CD8-positive, alpha-beta memory T cell (primary cell): ENCODE data around the gene ADGRG1. TPM values are rescaled to one million over a fixed set of nuclear protein-coding genes. Genes with fewer than 3 reads are reported as not detected.
A peak's percentile ranks its signal among the peaks of the same experiment; 100 is the strongest.

Experiments used
- CTCF ChIA-PET: fragments of 350-600 bp; sonication (Branson Sonifier 250); formaldehyde crosslinking; loops from one replicate; lab custom pipeline; 2021; ENCODE audit warnings: antibody characterized with exemption; lab: Charles Lee
- POLR2A ChIA-PET: fragments of 350-600 bp; sonication (Branson Sonifier 250); formaldehyde crosslinking; loops from one replicate; lab custom pipeline; 2021; ENCODE audit warnings: antibody characterized with exemption; lab: Charles Lee
- DNase-seq, 5 donors: peaks; one replicate each; pipeline versions ENCODE4 v3.0.0 to v3.0.0-alpha.2; 2020 to 2022; ENCODE audit warnings: mixed read lengths in 1 of 5
- H3K27ac ChIP-seq: one replicate; pipeline ENCODE4 v1.7.0; 2013; ENCODE audit warnings: low read depth, mild to moderate bottlenecking, low read length, moderate library complexity
- H3K27me3 ChIP-seq: 2 replicates; pipeline ENCODE4 v1.7.0; 2013; ENCODE audit warnings: low read length, mild to moderate bottlenecking; ENCODE audit not compliant: insufficient read depth, poor library complexity, severe bottlenecking
- H3K36me3 ChIP-seq: 2 replicates; pipeline ENCODE4 v1.7.0; 2013; ENCODE audit warnings: mild to moderate bottlenecking, low read length, moderate library complexity; ENCODE audit not compliant: insufficient read depth
- H3K4me1 ChIP-seq: 2 replicates; pipeline ENCODE4 v1.7.0; 2013; ENCODE audit warnings: mild to moderate bottlenecking, low read length, moderate library complexity; ENCODE audit not compliant: insufficient read depth
- H3K4me3 ChIP-seq: 2 replicates; pipeline ENCODE4 v1.7.0; 2013; ENCODE audit warnings: mild to moderate bottlenecking, low read length
- H3K9me3 ChIP-seq: 2 replicates; pipeline ENCODE4 v1.7.0; 2013; ENCODE audit warnings: mild to moderate bottlenecking, low read length
- H3K27ac Mint-ChIP-seq, 8 donors: one replicate each; pipeline ENCODE4 v1.8.0; 2020 to 2021; ENCODE audit warnings: mixed read lengths in 8 of 8, mild to moderate bottlenecking in 6 of 8, inconsistent platforms in 3 of 8, moderate library complexity in 3 of 8
- H3K27me3 Mint-ChIP-seq, 2 donors: one replicate each; pipeline ENCODE4 v1.8.0; 2020 to 2021; ENCODE audit warnings: mixed read lengths in 2 of 2, mild to moderate bottlenecking in 1 of 2, moderate library complexity in 1 of 2
- H3K36me3 Mint-ChIP-seq, 3 donors: one replicate each; pipeline ENCODE4 v1.8.0; 2020 to 2021; ENCODE audit warnings: mixed read lengths in 3 of 3, inconsistent platforms in 1 of 3, mild to moderate bottlenecking in 1 of 3
- H3K4me1 Mint-ChIP-seq, 3 donors: one replicate each; pipeline ENCODE4 v1.8.0; 2020 to 2021; ENCODE audit warnings: mixed read lengths in 3 of 3, inconsistent platforms in 1 of 3, mild to moderate bottlenecking in 1 of 3
- H3K4me3 Mint-ChIP-seq, 7 donors: one replicate each; pipeline ENCODE4 v1.8.0; 2020 to 2021; ENCODE audit warnings: mixed read lengths in 7 of 7, mild to moderate bottlenecking in 6 of 7, moderate library complexity in 4 of 7, inconsistent platforms in 2 of 7
- H3K9me3 Mint-ChIP-seq, 5 donors: one replicate each; pipeline ENCODE4 v1.8.0; 2020 to 2022; ENCODE audit warnings: mixed read lengths in 5 of 5, mild to moderate bottlenecking in 3 of 5, moderate library complexity in 2 of 5, inconsistent platforms in 1 of 5
- polyA plus RNA-seq: library from polyadenylated mRNA; unstranded; fragments of 300-500 nt; fragmentation: Illumina TruSeq; gene quantifications from one replicate; pipeline ENCODE4 v1.2.3, GENCODE V29; 2021
- total RNA-seq, 2 experiments: library from RNA; stranded (reverse); gene quantifications; one replicate each; pipeline ENCODE4 v1.2.3, GENCODE V29; 2021

ADGRG1 gene
- total and polyA plus RNA-seq, 3 experiments from 2014 or later = 25.8 to 51.9 (median 29.8) TPM

DNA sequence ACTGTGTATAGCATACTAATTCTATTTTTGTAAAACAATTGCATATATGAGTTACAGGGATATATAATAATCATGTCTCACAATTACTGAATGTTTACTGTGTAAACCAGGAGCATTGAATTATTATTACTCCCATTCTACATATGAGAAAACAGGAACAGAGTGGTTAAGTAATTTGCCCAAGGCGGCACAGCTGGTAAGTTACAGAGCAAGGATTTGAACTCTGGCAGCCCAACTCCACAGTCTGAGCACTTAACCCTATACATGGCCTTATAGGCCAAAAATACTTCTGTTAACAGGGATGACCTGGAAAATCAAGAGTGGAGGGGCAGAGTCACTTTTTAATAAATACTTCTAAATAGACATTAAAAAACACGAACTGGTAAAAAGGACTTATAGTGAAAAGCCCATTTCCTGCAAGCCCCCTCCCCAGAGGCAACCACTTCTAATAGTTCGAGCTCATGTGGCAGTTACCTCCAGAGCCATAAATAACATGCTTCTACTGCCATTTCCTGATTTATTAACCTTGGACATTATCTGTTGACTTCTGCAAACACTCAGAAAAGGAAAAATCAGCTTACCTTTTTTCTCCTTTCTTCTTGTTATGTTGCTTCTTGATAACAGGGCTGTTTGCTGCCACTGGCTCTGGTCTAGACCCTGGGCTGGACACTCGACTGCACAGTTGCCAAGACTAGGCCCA, 22.1 kb upstream of the ADGRG1 start:
- Mint-ChIP-seq H3K9me3 (no peaks in the 10 kb centered on the region), H3K4me1 (peaks cover 76 to 90% (median 78%) of the 10 kb centered on the region in 3 donors), H3K27me3 (no peaks in the 10 kb centered on the region), H3K36me3 (peaks cover 0 to 2% (median 0%) of the 10 kb centered on the region in 3 donors), H3K4me3 (no peak overlapping the region), H3K27ac (peak overlapping the region in 6 of 8 donors; percentile 43 to 92 (median 62))
- Histone ChIP-seq H3K36me3 (no peaks in the 10 kb centered on the region), H3K9me3 (no peaks in the 10 kb centered on the region), H3K27me3 (no peaks in the 10 kb centered on the region), H3K27ac (no peak overlapping the region), H3K4me1 (peaks cover 53% of the 10 kb centered on the region), H3K4me3 (no peak overlapping the region)
- DNase-seq = no peak
- CTCF ChIA-PET = interaction anchor here (1.0 kb wide), 1 partner anchor 30 kb away, joined by 3 read pairs; no protein-coding TSS in a partner anchor
- POLR2A ChIA-PET = no interaction called here

GRCh38 chr16:57606847-57607501, 21.5 kb upstream of the ADGRG1 start:
- H3K36me3 Mint-ChIP-seq = peaks cover 0 to 2% (median 0%) of the 10 kb centered on the region in 3 donors
- no peaks in the 10 kb centered on the region for H3K9me3 ChIP-seq
- H3K9me3 Mint-ChIP-seq = no peaks in the 10 kb centered on the region
- ChIA-PET POLR2A (no interaction called here), CTCF (interaction anchor here (5.8 kb wide), 1 partner anchor 29 kb away, joined by 53 read pairs; no protein-coding TSS in a partner anchor)
- H3K4me3 ChIP-seq = no peak overlapping the region
- H3K4me1 Mint-ChIP-seq = peaks cover 74 to 88% (median 75%) of the 10 kb centered on the region in 3 donors
- peak overlapping the region in 6 of 8 donors; percentile 43 to 92 (median 55) for H3K27ac Mint-ChIP-seq
- no peaks in the 10 kb centered on the region for H3K36me3 ChIP-seq
- peaks cover 51% of the 10 kb centered on the region for H3K4me1 ChIP-seq
- no peaks in the 10 kb centered on the region for H3K27me3 ChIP-seq
- no peak for DNase-seq
- no peaks in the 10 kb centered on the region for H3K27me3 Mint-ChIP-seq
- H3K27ac ChIP-seq = no peak overlapping the region
- no peak overlapping the region for H3K4me3 Mint-ChIP-seq

- Mint-ChIP-seq H3K9me3 (no peaks in the 10 kb centered on the region), H3K27me3 (no peaks in the 10 kb centered on the region), H3K27ac (peak overlapping the region in 7 of 8 donors; percentile 37 to 94 (median 79)), H3K4me3 (peak overlapping the region in 1 of 7 donors; percentile 22), H3K36me3 (peaks cover 0 to 2% (median 0%) of the 10 kb centered on the region in 3 donors), H3K4me1 (peaks cover 66 to 84% (median 66%) of the 10 kb centered on the region in 3 donors)
- no peak overlapping the region for H3K27ac ChIP-seq
- no peaks in the 10 kb centered on the region for H3K27me3 ChIP-seq
- ChIA-PET CTCF (interaction anchor here (1.9 to 5.8 kb wide), 4 partner anchors 18 to 41 kb away, joined by 6 to 57 read pairs (median 30); no protein-coding TSS in a partner anchor), POLR2A (no interaction called here)
- H3K4me1 ChIP-seq = peaks cover 42% of the 10 kb centered on the region
- no peak overlapping the region for H3K4me3 ChIP-seq
- DNase-seq = no peak
- no peaks in the 10 kb centered on the region for H3K36me3 ChIP-seq
- no peaks in the 10 kb centered on the region for H3K9me3 ChIP-seq
These were observed 20.6 kb upstream of the ADGRG1 start for GRCh38 chr16:57607676-57608461.

- no peaks in the 10 kb centered on the region for H3K27me3 Mint-ChIP-seq
- peaks cover 62 to 82% (median 62%) of the 10 kb centered on the region in 3 donors for H3K4me1 Mint-ChIP-seq
- H3K27me3 ChIP-seq = no peaks in the 10 kb centered on the region
- POLR2A ChIA-PET = interaction anchor here (1.4 to 1.9 kb wide), 2 partner anchors 15 to 32 kb away, joined by 8 to 14 read pairs; no protein-coding TSS in a partner anchor
- no peaks in the 10 kb centered on the region for H3K9me3 ChIP-seq
- peaks cover 34% of the 10 kb centered on the region for H3K4me1 ChIP-seq
- no peaks in the 10 kb centered on the region for H3K9me3 Mint-ChIP-seq
- H3K27ac Mint-ChIP-seq = peak overlapping the region; percentile 23 to 98 (median 92)
- peaks cover 0 to 5% (median 0%) of the 10 kb centered on the region in 3 donors for H3K36me3 Mint-ChIP-seq
- H3K27ac ChIP-seq = no peak overlapping the region
- CTCF ChIA-PET = interaction anchor here (0.7 to 5.8 kb wide), 13 partner anchors 8 to 389 kb away, joined by 3 to 57 read pairs (median 9); partner anchors contain the start of gene ADGRG5
- H3K36me3 ChIP-seq = no peaks in the 10 kb centered on the region
- H3K4me3 ChIP-seq = no peak overlapping the region
- H3K4me3 Mint-ChIP-seq = peak overlapping the region in 2 of 7 donors; percentile 12 to 79
- no peak for DNase-seq
These were observed 19.8 kb upstream of the ADGRG1 start for GRCh38 chr16:57608462-57609113.

GRCh38 chr16:57609541-57610401, 18.7 kb upstream of the ADGRG1 start:
- peak overlapping the region; percentile 44 for H3K4me3 ChIP-seq
- H3K9me3 Mint-ChIP-seq = no peaks in the 10 kb centered on the region
- H3K9me3 ChIP-seq = no peaks in the 10 kb centered on the region
- DNase-seq = peak; percentile 37 to 84 (median 44)
- H3K36me3 Mint-ChIP-seq = peaks cover 0 to 6% (median 0%) of the 10 kb centered on the region in 3 donors
- POLR2A ChIA-PET = interaction anchor here (0.6 to 1.9 kb wide), 9 partner anchors 7 to 68 kb away, joined by 3 to 14 read pairs (median 4); partner anchors contain the start of gene ADGRG5
- H3K27ac Mint-ChIP-seq = peak overlapping the region; percentile 90 to 98 (median 95)
- no peaks in the 10 kb centered on the region for H3K27me3 ChIP-seq
- H3K4me1 Mint-ChIP-seq = peaks cover 67 to 88% (median 69%) of the 10 kb centered on the region in 3 donors
- CTCF ChIA-PET = interaction anchor here (0.8 to 5.8 kb wide), 18 partner anchors 9 to 126 kb away, joined by 3 to 57 read pairs (median 6); partner anchors contain the start of genes ADGRG5 and KATNB1
- H3K36me3 ChIP-seq = no peaks in the 10 kb centered on the region
- H3K27ac ChIP-seq = peak overlapping the region; percentile 57
- no peaks in the 10 kb centered on the region for H3K27me3 Mint-ChIP-seq
- H3K4me3 Mint-ChIP-seq = peak overlapping the region; percentile 31 to 87 (median 82)
- H3K4me1 ChIP-seq = peaks cover 33% of the 10 kb centered on the region

DNA sequence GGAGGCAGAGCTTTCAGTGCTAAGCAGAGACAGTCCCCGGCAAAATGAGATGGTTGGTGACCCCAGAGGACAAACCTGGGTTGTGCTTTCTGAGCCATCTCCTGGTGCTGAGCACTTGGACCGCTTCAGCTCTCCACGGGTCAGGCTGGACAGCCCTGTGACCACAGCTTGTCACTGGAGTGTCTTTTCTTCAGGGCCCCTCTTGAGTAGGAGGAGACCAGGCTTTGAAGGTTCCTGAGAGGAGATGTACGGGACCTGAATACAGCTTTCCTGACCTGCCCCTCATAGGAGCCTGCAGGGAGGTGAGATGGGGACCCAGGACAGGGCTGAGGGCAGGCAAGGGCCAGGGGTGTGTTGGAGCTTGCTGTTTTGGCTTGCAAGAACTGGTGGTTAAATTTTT, 17.8 kb upstream of the ADGRG1 start:
- peaks cover 33% of the 10 kb centered on the region for H3K4me1 ChIP-seq

More for the DNA sequence above, 17.8 kb upstream of the ADGRG1 start:
- POLR2A ChIA-PET = interaction anchor here (0.8 to 1.9 kb wide), 3 partner anchors 8 to 34 kb away, joined by 3 to 14 read pairs (median 6); no protein-coding TSS in a partner anchor
- Mint-ChIP-seq H3K4me1 (peaks cover 64 to 85% (median 66%) of the 10 kb centered on the region in 3 donors), H3K27ac (peak overlapping the region; percentile 90 to 98 (median 94)), H3K27me3 (no peaks in the 10 kb centered on the region), H3K9me3 (no peaks in the 10 kb centered on the region), H3K36me3 (peaks cover 0 to 7% (median 0%) of the 10 kb centered on the region in 3 donors), H3K4me3 (peak overlapping the region in 5 of 7 donors; percentile 4 to 87 (median 79))
- CTCF ChIA-PET = interaction anchor here (0.9 to 5.8 kb wide), 10 partner anchors 10 to 125 kb away, joined by 3 to 57 read pairs (median 10); partner anchors contain the start of gene KATNB1
- H3K9me3 ChIP-seq = no peaks in the 10 kb centered on the region
- no peaks in the 10 kb centered on the region for H3K27me3 ChIP-seq
- no peaks in the 10 kb centered on the region for H3K36me3 ChIP-seq
- H3K4me3 ChIP-seq = no peak overlapping the region
- H3K27ac ChIP-seq = peak overlapping the region; percentile 57
- DNase-seq = no peak
